H1 (cell line): ENCODE data around the gene ZNF512. TPM values are rescaled to one million over a fixed set of nuclear protein-coding genes. Genes with fewer than 3 reads are reported as not detected.

Experiments
- CTCF ChIA-PET: fragments of 300-600 bp; sonication (Branson Sonifier 250); formaldehyde crosslinking; loops from one replicate; lab custom pipeline; 2021; ENCODE audit not compliant: partially characterized antibody; lab: Charles Lee
- POLR2A ChIA-PET: fragments of 300-600 bp; sonication (Branson Sonifier 250); formaldehyde crosslinking; loops from one replicate; lab custom pipeline; 2021; ENCODE audit warnings: inconsistent platforms; ENCODE audit not compliant: partially characterized antibody; lab: Charles Lee
- DNase-seq, 2 experiments: peaks; one replicate each; pipeline versions ENCODE4 v3.0.0 to v3.0.0-alpha.2; 2010 to 2022; ENCODE audit warnings: low spot score in 2 of 2, low read depth in 1 of 2, mixed read lengths in 1 of 2
- FAIRE-seq: peaks from 2 replicates; lab custom pipeline; 2011; peaks lifted over from hg19 to GRCh38; lab: Jason Lieb, UNC
- H2AFZ ChIP-seq: 2 replicates; pipeline ENCODE4 v1.8.1; 2012; ENCODE audit warnings: low read length, inconsistent platforms
- H2AK5ac ChIP-seq: 2 replicates; pipeline ENCODE4 v1.6.1; 2013; ENCODE audit warnings: low read depth, low read length
- H2BK120ac ChIP-seq: replicated peaks from 2 replicates; pipeline ENCODE3; 2013; ENCODE audit warnings: low read depth, low read length, inconsistent platforms
- H2BK12ac ChIP-seq: 2 replicates; pipeline ENCODE4 v1.6.1; 2013; ENCODE audit warnings: low read depth, low read length
- H2BK15ac ChIP-seq: 2 replicates; pipeline ENCODE4 v1.6.1; 2013; ENCODE audit warnings: low read length
- H2BK20ac ChIP-seq: 2 replicates; pipeline ENCODE4 v1.6.1; 2013; ENCODE audit warnings: low read length
- H2BK5ac ChIP-seq: 2 replicates; pipeline ENCODE4 v1.6.1; 2013; ENCODE audit warnings: low read depth, low read length
- H3K14ac ChIP-seq: 2 replicates; pipeline ENCODE4 v1.6.1; 2013; ENCODE audit warnings: inconsistent platforms; ENCODE audit not compliant: insufficient read length
- H3K18ac ChIP-seq: 2 replicates; pipeline ENCODE4 v1.6.1; 2013; ENCODE audit warnings: low read length; ENCODE audit errors: extremely low read depth
- H3K23ac ChIP-seq: 2 replicates; pipeline ENCODE4 v1.6.1; 2013; ENCODE audit warnings: inconsistent platforms; ENCODE audit not compliant: insufficient read length
- H3K23me2 ChIP-seq: 2 replicates; pipeline ENCODE4 v1.6.1; 2013; ENCODE audit warnings: low read depth, low read length
- H3K27ac ChIP-seq: 2 replicates; pipeline ENCODE4 v1.6.1; 2011; ENCODE audit warnings: low read depth, low read length, inconsistent platforms
- H3K27me3 ChIP-seq, 4 experiments: replicated peaks in 1 of 4; 1 replicate in 1 of 4; 2 replicates in 3 of 4; pipeline versions ENCODE4 v1.6.1 to v1.8.1; 2011 to 2013; ENCODE audit warnings: low read length in 3 of 4, mild to moderate bottlenecking in 3 of 4, inconsistent platforms in 2 of 4, mixed read lengths in 2 of 4, moderate library complexity in 1 of 4; ENCODE audit not compliant: control insufficient read depth in 3 of 4, insufficient read depth in 3 of 4; ENCODE audit errors: extremely low read depth in 1 of 4
- H3K36me3 ChIP-seq, 4 experiments: 2 replicates each; pipeline versions ENCODE4 v1.6.1 to v1.8.1; 2011 to 2013; ENCODE audit warnings: mild to moderate bottlenecking in 4 of 4, low read length in 3 of 4, moderate library complexity in 2 of 4, control low read depth in 1 of 4, inconsistent platforms in 1 of 4; ENCODE audit not compliant: insufficient read depth in 4 of 4, control insufficient read depth in 2 of 4
- H3K4ac ChIP-seq: replicated peaks from 2 replicates; pipeline ENCODE3; 2013; ENCODE audit warnings: low read length, low read depth, mixed read lengths, inconsistent platforms; ENCODE audit not compliant: insufficient read length
- H3K4me1 ChIP-seq, 4 experiments: replicated peaks in 1 of 4; 1 replicate in 1 of 4; 2 replicates in 3 of 4; pipeline versions ENCODE4 v1.6.1 to v1.8.1; 2011 to 2013; ENCODE audit warnings: low read length in 3 of 4, inconsistent platforms in 2 of 4, mixed read lengths in 1 of 4; ENCODE audit not compliant: insufficient read depth in 4 of 4, control insufficient read depth in 3 of 4
- H3K4me2 ChIP-seq, 2 experiments: 2 replicates each; pipeline versions ENCODE4 v1.6.1 to v1.8.1; 2011 to 2013; ENCODE audit warnings: low read depth in 2 of 2, low read length in 2 of 2, control low read depth in 1 of 2, inconsistent platforms in 1 of 2, mild to moderate bottlenecking in 1 of 2; ENCODE audit not compliant: insufficient read depth in 1 of 2
- H3K4me3 ChIP-seq, 4 experiments: fragments of 200-600, 300-600 bp in 1 of 4; sonication (generic), shearing (Covaris generic), sonication (Bioruptor Twin) in 1 of 4; 2 replicates each; pipeline versions ENCODE4 v1.5.1 to v1.8.1; 2011 to 2016; ENCODE audit warnings: low read length in 4 of 4, low read depth in 3 of 4, control low read depth in 2 of 4, inconsistent platforms in 2 of 4, mild to moderate bottlenecking in 2 of 4, mixed read lengths in 1 of 4, moderate library complexity in 1 of 4; ENCODE audit not compliant: insufficient read depth in 2 of 4; ENCODE audit errors: extremely low read depth in 1 of 4
- H3K56ac ChIP-seq: replicated peaks from 2 replicates; pipeline ENCODE3; 2013; ENCODE audit warnings: low read depth, mild to moderate bottlenecking, mixed read lengths, low read length, inconsistent platforms; ENCODE audit not compliant: insufficient read length
- H3K79me1 ChIP-seq: 2 replicates; pipeline ENCODE4 v1.6.1; 2013; ENCODE audit warnings: low read depth, low read length, control low read depth
- H3K79me2 ChIP-seq, 2 experiments: 2 replicates each; pipeline versions ENCODE4 v1.6.1 to v1.8.1; 2012 to 2013; ENCODE audit warnings: low read length in 2 of 2, mild to moderate bottlenecking in 2 of 2, inconsistent platforms in 1 of 2; ENCODE audit not compliant: insufficient read depth in 2 of 2, control insufficient read depth in 1 of 2
- H3K9ac ChIP-seq, 4 experiments: replicated peaks in 1 of 4; 1 replicate in 1 of 4; 2 replicates in 3 of 4; pipeline versions ENCODE4 v1.6.1 to v1.8.1; 2011 to 2013; ENCODE audit warnings: low read depth in 3 of 4, low read length in 3 of 4, control low read depth in 2 of 4, mild to moderate bottlenecking in 2 of 4, moderate library complexity in 2 of 4, inconsistent platforms in 1 of 4; ENCODE audit errors: extremely low read depth in 1 of 4
- H3K9me3 ChIP-seq, 2 experiments: 2 replicates each; pipeline versions ENCODE4 v1.6.1 to v1.8.1; 2012 to 2013; ENCODE audit warnings: mild to moderate bottlenecking in 2 of 2, moderate library complexity in 2 of 2, control low read depth in 1 of 2, inconsistent platforms in 1 of 2, low read depth in 1 of 2, low read length in 1 of 2, mixed read lengths in 1 of 2; ENCODE audit not compliant: insufficient read depth in 2 of 2
- H4K20me1 ChIP-seq, 2 experiments: replicated peaks in 1 of 2; 2 replicates each; pipeline versions ENCODE3 to v1.8.1; 2011 to 2013; ENCODE audit warnings: inconsistent platforms in 2 of 2, low read length in 2 of 2, mild to moderate bottlenecking in 1 of 2; ENCODE audit not compliant: insufficient read depth in 2 of 2, control insufficient read depth in 1 of 2
- H4K5ac ChIP-seq: 2 replicates; pipeline ENCODE4 v1.6.1; 2013; ENCODE audit warnings: low read length, low read depth, mixed read lengths, inconsistent platforms; ENCODE audit not compliant: insufficient read length
- H4K8ac ChIP-seq: 2 replicates; pipeline ENCODE4 v1.8.0; 2013; ENCODE audit warnings: mild to moderate bottlenecking, moderate library complexity, low read length, inconsistent platforms; ENCODE audit not compliant: insufficient read depth; ENCODE audit errors: extremely low read depth
- H4K91ac ChIP-seq: replicated peaks from 2 replicates; pipeline ENCODE3; 2013; ENCODE audit warnings: low read length, mixed read lengths, inconsistent platforms; ENCODE audit not compliant: insufficient read length
- BACH1 ChIP-seq: IDR thresholded peaks from 2 replicates; pipeline ENCODE4 v1.6.1; 2012; ENCODE audit warnings: low read length, improper control_type of control experiment
- CEBPB ChIP-seq: IDR thresholded peaks from 2 replicates; pipeline ENCODE4 v1.6.1; 2012; ENCODE audit warnings: low read depth, low read length
- CHD1 ChIP-seq: IDR thresholded peaks from 2 replicates; pipeline ENCODE4 v1.6.1; 2012; ENCODE audit warnings: low read depth, low read length, improper control_type of control experiment
- E2F6 ChIP-seq: IDR thresholded peaks from 2 replicates; pipeline ENCODE4 v1.6.1; 2012; ENCODE audit warnings: inconsistent platforms
- JUN ChIP-seq: IDR thresholded peaks from 2 replicates; pipeline ENCODE4 v1.6.1; 2011; ENCODE audit warnings: low read depth, mild to moderate bottlenecking, improper control_type of control experiment, low read length
- MAX ChIP-seq: IDR thresholded peaks from 2 replicates; pipeline ENCODE4 v1.6.1; 2012; ENCODE audit warnings: inconsistent platforms
- SIX5 ChIP-seq: IDR thresholded peaks from 2 replicates; pipeline ENCODE4 v1.6.1; 2011; ENCODE audit warnings: mild to moderate bottlenecking, low read depth, low read length
- SP2 ChIP-seq: IDR thresholded peaks from 2 replicates; pipeline ENCODE4 v1.6.1; 2012; ENCODE audit warnings: mild to moderate bottlenecking, low read length, inconsistent platforms
- SRF ChIP-seq: IDR thresholded peaks from 2 replicates; pipeline ENCODE4 v1.6.1; 2011; ENCODE audit warnings: mild to moderate bottlenecking, low read depth, low read length, moderate library complexity
- WGBS, 2 experiments: shearing (Covaris generic) in 1 of 2; methylation state at CpG; one replicate each; pipeline versions ENCODE4 v1.1.6 to v1.1.7; 2013 to 2015; ENCODE audit warnings: low lambda C conversion rate in 2 of 2, mixed read lengths in 2 of 2, inconsistent platforms in 1 of 2, low coverage in 1 of 2, missing lambda C conversion rate in 1 of 2; ENCODE audit not compliant: insufficient replicate concordance in 2 of 2, insufficient coverage in 1 of 2, insufficient read length in 1 of 2; ENCODE audit errors: extremely low coverage in 1 of 2, missing lambda C conversion rate in 1 of 2; 5-methylcytosine and 5-hydroxymethylcytosine counted together
- polyA plus RNA-seq, 7 experiments: library from polyadenylated mRNA; depleted of rRNA in 3 of 7; stranded (reverse) in 5 of 7; unstranded in 2 of 7; fragments of >200 nt in 5 of 7; fragments of 200-250 nt in 2 of 7; gene quantifications; 1 replicate in 5 of 7; 2 replicates in 1 of 7; 4 replicates in 1 of 7; pipeline versions ENCODE4 v1.2.1 to v1.2.3, GENCODE V29; 2011 to 2013; ENCODE audit warnings: missing spikeins in 2 of 7, mixed read lengths in 2 of 7
- total RNA-seq: library from RNA; stranded (reverse); fragmentation: NEBNext Ultra II Directional; extraction: Animal tissue kit (Norgen Biotek cat#: 25700); gene quantifications from 2 replicates; pipeline ENCODE4 v1.2.1, GENCODE V29; 2021

ZNF512 gene
- total and polyA plus RNA-seq, 2 of the 8 experiments (the other 6 are each of a cell fraction or from before 2014, with no cell fraction given): 17.6 to 37.9 TPM

DNA sequence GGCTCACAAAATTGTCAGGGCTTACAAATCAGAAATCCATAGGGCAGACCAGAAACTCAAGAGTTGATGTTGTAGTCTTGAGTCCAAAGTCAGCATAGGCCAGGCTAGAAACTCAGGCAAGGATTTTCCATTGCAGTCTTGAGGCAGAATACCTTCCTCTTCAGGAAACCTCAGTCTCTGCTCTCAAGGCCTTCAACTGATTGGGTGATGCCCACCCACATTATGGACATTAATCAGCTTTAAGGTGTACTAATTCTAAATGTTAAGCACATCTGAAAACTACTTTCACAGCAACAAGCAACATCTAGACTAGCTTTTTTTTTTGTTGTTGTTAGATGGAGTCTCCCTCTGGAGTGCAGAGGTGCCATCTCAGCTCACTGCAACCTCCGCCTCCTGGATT, 31.3 kb upstream of the ZNF512 start:
- Histone ChIP-seq H2AFZ (no peak overlapping the region), H2BK12ac (no peak overlapping the region), H4K8ac (no peak overlapping the region), H3K79me1 (no peaks in the 10 kb centered on the region), H4K20me1 (no peaks in the 10 kb centered on the region), H3K4me2 (no peak overlapping the region), H2BK120ac (no peak overlapping the region), H3K9ac (no peak overlapping the region), H3K27ac (no peak overlapping the region), H3K4ac (no peak overlapping the region), H3K23ac (no peak overlapping the region), H3K4me3 (no peak overlapping the region), H3K27me3 (no peaks in the 10 kb centered on the region; a peak in 1 of 7 replicates), H3K36me3 (no peaks in the 10 kb centered on the region)
- no peak for DNase-seq
- TF ChIP-seq CEBPB: no peak
- TF ChIP-seq MAX: no peak
- no peak for TF ChIP-seq JUN
- no peak for TF ChIP-seq E2F6
- TF ChIP-seq BACH1: no peak
- no peak for TF ChIP-seq SRF
- no peak for TF ChIP-seq SP2
- TF ChIP-seq CHD1: no peak
- no peak for TF ChIP-seq SIX5
- TF ChIP-seq, all 59 proteins: peak for 0
- no peaks in the 10 kb centered on the region for H3K4me1 ChIP-seq
- ChIA-PET CTCF (interaction anchor here (0.6 kb wide), 1 partner anchor 131 kb away, joined by 3 read pairs; no protein-coding TSS in a partner anchor), POLR2A (no interaction called here)
- no peak overlapping the region for H3K18ac ChIP-seq
- no peak overlapping the region for H2BK20ac ChIP-seq
- H3K9me3 ChIP-seq: no peaks in the 10 kb centered on the region; a peak in 1 of 4 replicates
- H2BK5ac ChIP-seq: no peak overlapping the region
- H2AK5ac ChIP-seq: no peak overlapping the region
- H2BK15ac ChIP-seq: no peak overlapping the region
- no peaks in the 10 kb centered on the region for H3K79me2 ChIP-seq
- no peak overlapping the region for H4K91ac ChIP-seq
- no peak overlapping the region for H3K56ac ChIP-seq
- H3K23me2 ChIP-seq: no peaks in the 10 kb centered on the region
- H4K5ac ChIP-seq: no peak overlapping the region
- no peak for FAIRE-seq
- 94% methylated on average over 1 of the region's 1 CpG; no CpG with 5 or more reads in 1 of the 2 experiments for WGBS, 2 experiments
- H3K14ac ChIP-seq: no peak overlapping the region
